HG03280 (cell line): ENCODE data around the gene AKAP12.
A peak's percentile ranks its signal among the peaks of the same experiment; 100 is the strongest.
"Not testable (repeated sequence)": the region's sequence is repeated elsewhere in the genome, so short reads cannot be mapped to it uniquely, and the experiment has no call there.

Experiments used
- ATAC-seq: cut with Tn5 transposase; IDR thresholded peaks from one replicate; pipeline ENCODE4 v1.9.1; 2021; ENCODE audit warnings: mild to moderate bottlenecking, moderate library complexity; ENCODE audit not compliant: unreplicated experiment

The AKAP12 gene

GRCh38 chr6:151307501-151307900 lies 67.7 kb downstream of the AKAP12 start:
- no peak for ATAC-seq

GRCh38 chr6:151309619-151310018 lies 69.9 kb downstream of the AKAP12 start:
- no peak for ATAC-seq

DNA sequence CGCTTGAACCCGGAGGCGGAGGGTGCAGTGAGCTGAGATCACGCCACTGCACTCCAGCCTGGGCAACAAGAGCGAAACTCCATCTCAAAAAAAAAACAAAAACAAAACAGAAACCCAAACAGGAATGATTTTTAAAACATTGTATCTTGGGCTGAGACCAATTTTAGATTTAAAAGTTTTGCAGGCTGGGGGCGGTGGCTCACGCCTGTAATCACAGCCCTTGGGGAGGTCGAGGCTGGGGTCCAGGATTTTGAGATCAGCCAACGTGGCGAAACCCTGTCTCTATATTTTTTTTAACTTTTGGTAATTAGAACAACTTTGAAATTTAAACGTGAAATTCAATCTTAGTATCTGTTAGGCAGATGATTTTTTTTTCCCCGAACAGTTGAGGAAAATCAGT lies 70.5 kb downstream of the AKAP12 start:
- no peak for ATAC-seq

- no peak for ATAC-seq
Measured at GRCh38 chr6:151310852-151311767, 71.3 kb downstream of the AKAP12 start.

DNA sequence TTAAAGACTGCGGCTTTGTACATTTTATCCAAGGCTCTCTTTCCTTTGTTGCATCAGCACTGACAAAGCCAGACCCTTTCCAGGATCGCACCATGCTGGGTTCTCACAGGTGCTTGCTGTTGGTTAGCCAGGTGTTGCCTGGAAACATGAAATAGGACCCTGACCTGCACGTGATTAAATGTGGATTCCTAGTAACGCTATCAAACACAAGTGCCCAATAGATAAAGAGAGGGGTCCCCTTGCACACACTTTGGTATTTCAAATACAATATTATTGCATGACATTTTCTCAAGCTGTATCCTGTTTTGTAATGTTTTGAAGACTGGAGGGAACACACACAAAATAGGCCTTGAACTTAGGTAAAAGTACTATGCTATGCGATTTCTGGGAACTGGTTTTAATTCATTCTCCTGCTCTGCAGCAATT lies 73.3 kb downstream of the AKAP12 start:
- no peak for ATAC-seq

DNA sequence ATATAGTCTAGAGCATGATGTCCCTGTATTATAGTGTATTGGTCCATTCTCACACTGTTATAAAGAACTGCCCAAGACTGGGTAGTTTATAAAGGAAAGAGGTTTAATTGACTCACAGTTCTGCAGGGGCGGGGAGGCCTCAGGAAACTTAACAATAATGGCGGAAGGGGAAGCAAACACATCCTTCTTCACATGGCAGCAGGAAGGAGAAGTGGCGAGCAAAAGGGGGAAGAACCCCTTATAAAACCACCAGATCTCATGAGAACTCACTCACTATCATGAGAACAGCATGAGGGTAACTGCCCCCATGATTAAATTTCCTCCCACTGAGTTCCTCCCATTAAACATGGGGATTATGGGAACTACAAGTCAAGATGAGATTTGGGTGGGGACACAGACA lies 75.9 kb downstream of the AKAP12 start:
- ATAC-seq = not testable (repeated sequence)

DNA sequence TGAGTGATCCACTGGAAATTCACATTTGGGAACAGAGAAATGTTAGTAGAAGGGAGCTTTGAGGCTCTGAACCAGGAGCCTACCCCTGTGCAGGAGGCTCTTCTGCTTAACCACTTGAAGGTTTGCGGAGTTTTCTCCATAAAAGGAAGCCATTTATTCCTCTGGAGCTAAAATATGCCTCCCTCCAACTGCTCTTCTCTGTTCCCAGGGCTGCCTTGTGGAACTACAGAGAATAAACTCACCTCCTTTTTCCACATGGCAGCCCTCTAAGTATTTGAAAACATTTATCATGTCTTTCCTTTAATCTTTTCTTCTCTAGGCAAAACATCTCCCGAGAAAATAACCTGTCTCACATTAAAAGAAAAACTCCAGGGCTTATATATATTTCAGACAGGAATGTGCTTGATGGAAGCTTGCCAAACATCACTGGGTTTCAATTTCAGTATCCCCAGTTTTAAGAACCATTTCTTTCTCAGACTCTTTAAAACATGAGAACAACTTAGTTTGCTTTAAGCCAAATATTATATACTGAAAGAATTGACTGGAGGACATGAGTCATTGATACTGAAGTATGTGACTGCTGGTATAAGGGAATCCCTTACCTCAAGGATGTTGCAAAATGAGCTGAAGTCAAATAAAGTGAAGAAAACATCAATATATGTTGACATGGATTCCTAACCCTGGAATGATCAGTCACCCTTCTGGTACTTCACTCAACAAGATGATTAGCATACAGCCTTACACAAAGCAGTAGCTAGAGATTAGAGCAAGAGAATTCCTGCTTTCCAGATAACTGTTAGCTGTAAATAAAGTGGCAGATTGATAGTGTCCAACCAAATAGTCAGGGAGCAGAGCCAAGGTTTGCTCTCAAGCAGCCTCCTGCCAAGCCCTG lies 77.6 kb downstream of the AKAP12 start:
- no peak for ATAC-seq

DNA sequence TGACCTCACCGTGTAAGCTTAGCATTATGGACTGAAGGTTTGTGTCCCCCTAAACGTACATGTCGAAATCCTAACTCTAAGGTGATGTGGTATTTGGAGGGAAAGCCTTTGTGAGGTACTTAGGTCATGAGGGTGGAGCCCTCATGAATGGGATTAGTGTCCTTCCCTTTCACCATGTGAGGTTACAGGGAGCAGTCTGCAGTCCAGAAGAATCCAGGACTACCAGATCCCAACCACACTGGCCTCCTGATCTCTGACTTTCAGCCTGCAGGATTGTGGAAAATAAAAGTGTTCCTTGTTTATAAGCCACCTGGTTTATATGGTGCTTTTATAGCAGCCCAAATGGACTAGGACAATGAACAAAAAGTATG lies 78.2 kb downstream of the AKAP12 start:
- ATAC-seq = no peak

- ATAC-seq = no peak
Measured at GRCh38 chr6:151320140-151320539, 80.4 kb downstream of the AKAP12 start.

GRCh38 chr6:151321438-151321837 lies 81.7 kb downstream of the AKAP12 start:
- no peak for ATAC-seq

DNA sequence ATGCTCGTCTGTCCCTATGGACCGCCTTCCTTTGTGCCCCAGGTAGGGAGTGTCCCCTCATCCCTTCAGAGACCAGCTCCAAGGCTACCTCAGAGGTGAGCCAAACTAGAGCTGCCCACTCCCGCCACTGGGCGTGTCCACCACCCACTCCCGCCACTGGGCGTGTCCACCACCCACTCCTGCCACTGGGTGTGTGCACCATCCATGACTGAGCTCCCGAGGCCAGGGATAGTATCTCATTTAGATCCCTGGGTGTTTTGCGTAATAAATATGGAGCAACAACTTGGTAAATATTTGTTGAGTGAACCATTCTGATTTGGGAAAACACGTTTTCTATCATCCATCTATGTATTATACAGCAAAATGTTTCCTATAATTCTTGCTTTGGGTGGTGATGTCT lies 82.8 kb downstream of the AKAP12 start:
- no peak for ATAC-seq

DNA sequence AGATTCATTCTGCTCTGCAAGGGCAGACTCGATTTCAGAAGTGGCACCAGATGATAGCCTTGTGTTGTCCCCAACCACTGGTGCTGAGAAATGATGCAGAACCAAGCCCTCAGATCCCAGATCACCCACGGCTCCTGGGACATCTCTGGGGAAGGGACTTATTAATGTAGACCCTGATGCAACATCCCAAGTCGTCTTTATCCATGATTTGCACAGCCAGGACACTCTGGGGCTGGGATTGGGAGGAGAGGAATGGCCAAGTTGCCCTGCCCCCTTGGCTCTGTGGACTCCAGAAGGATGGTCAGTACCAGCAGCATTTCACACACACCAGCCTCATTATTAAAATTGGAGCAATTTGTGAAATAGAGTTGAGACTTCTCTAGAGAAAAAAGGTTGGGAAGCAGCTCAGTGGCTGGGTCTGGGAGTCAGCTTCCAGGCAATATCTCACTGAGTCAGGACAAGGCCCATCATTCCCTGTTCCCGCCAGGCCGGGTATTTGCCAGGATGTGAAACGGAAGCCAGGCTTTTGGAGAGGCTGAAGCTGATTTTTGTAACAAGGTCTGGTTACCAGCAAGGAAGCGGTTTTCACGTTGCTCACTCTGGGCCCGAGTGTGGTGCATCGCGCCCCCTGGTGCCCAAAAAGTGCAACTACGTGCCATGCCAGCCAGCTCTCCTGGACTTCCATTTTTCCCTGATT lies 84.2 kb downstream of the AKAP12 start:
- peak; percentile 79 for ATAC-seq

DNA sequence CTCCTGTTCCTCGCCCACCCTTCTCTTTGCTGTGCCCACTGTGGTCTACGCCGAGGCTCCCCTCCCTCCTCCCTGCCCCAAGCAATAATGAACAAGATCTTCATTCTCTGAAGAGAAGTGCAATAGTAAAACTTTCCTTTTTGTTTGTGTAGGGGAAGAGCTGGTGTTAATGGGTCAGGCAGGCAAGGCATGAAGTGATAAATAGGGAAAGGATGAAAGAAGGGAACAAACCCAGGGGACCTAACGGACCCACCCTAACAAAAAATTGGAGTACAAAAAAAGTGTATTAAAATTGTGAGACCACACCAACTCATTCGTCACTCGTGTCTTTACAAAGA lies 84.7 kb downstream of the AKAP12 start:
- ATAC-seq = no peak

DNA sequence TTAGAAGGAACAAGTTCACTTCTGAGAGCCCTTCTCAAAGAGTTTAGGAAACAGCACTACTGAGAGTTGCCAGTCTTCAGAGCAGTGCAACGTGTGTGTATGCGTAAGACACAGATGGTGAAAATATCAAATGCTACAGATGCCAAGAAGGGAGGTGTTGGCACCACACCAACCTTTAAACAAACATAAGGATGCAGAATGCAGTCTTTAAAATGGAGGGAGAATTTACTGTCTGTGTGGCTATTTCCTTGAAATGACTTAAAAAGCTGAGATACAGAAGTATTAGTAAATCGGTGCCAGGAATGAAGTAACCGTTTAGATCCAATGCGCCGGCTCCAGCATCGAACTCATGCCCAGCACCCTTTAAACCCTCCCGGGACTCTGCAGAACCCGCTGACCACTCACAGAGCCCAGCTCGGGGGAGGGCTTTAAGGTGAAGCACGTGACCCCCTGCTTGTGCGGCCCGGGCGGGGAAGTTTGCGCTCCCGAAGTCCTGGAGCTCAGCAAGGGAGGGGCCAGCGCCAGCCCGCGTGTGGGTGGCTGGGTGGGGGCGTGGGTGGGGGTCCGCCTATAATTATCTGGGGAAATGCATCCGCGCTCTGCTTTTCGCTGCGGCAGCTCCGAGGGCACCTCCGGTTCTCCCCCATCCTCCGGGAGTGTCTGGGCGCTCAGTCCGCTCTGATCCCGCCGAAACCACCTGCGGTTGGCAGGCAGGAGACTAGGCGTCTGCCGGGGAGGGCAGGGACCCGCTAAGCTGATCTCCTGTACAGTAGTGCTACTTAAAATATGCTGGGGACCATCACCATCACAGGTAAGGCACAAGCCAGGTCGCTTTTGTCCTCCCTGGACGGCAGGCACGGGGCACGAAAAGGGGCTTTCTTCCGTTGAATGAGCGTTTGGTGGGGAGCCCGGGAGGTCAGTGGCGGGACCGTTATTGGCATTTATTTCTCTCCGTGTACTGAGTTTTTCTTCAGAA lies 85.6 kb downstream of the AKAP12 start:
- ATAC-seq = no peak

GRCh38 chr6:151326116-151326825 lies 86.5 kb downstream of the AKAP12 start:
- ATAC-seq = no peak

- no peak for ATAC-seq
Measured at GRCh38 chr6:151327101-151327500, 87.3 kb downstream of the AKAP12 start.

DNA sequence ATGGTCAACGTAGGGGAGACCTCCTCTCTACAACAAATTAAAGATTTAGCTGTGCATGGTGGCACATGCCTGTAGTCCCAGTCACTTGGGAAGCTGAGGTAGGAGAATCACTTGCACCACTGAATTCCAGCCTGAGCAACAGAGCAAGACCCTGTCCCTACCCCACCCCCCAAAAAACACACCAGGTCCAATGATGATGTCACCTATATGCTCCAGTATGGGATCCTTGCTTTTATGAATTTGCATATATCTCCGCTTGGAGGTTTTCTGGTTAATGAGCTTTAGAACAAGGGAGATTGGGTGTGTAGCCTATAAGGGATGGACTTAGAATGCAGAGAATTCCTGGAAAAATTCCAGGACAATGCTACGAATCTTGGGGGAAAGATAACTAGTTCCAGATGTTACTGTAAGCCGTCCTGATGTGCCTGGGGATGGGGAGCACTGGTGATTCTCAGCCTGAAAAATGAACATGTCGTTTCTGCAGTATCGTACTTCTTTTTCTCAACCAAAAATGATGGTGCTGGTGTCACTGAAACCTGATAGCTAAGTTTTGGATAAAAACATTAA lies 90.4 kb downstream of the AKAP12 start:
- ATAC-seq = no peak

DNA sequence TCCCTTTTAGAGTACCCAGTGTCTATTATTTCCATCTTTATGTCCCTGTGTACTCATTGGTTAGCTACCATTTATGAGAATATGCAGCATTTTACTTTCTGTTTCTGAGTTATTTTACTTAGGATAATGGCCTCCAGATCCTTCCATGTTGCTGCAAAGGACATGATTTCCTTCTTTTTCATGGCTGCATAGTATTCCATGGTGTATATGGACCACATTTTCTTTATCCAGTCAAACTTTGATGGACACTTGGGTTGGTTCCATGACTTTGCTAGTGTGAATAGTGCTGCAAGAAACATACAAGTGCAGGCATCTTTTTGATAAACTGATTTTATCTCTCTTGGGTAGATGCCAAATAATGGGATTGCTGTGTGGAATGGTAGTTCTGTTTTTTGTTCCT lies 96.2 kb downstream of the AKAP12 start:
- no peak for ATAC-seq

DNA sequence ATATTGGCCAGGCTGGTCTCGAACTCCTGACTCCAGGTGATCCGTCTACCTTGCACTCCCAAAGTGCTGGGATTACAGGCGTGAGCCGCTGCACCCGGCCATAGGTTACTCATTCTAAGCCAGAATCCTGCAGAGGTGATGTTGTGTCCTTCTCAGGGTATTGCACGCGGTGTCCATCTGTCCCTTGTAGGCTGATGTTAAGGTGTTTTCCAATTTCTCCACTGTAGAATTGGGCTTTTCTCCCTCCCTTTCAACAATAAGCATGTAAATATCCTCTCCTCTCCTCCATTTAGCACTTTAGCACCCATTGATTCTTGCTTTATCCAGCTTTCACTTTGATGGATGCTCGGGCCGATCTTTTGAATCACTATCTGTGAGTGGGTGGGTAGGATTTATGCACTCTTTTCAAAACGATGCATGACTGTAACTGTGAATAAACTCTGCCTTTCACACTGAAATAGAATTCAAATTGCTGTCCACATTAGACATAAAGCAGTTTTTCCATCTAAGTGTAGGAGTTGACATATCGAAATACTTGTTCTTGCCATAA lies 99.0 kb downstream of the AKAP12 start:
- no peak for ATAC-seq
